Measurements from ENCODE around the gene RAPSN.

DNA sequence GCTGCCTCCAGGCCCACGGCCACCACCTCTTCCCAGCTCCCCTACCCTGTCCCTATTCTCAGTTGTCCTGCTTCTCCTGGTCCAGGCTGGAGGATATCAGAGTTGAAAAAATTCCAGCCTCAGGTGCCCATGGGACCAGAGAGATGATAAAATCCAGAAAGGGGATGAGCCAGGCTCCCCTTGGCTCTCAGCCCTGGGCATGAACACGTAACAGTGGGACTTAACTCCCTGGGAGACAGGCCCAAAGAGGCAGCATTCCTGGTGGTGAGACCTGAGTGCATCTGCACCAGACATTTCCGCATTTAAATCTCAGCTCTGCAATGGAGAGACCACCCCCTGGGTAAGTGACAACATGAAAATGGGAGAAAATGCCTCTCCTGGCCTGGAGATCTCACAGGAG, 50.9 kb downstream of the RAPSN start:
- TF ChIP-seq EZH2phosphoT487 (IDR thresholded peaks at IDR 0.05) (no peak), EZH2 (IDR thresholded peaks at IDR 0.05) (no peak)
- TF ChIP-seq, protein P1, sequence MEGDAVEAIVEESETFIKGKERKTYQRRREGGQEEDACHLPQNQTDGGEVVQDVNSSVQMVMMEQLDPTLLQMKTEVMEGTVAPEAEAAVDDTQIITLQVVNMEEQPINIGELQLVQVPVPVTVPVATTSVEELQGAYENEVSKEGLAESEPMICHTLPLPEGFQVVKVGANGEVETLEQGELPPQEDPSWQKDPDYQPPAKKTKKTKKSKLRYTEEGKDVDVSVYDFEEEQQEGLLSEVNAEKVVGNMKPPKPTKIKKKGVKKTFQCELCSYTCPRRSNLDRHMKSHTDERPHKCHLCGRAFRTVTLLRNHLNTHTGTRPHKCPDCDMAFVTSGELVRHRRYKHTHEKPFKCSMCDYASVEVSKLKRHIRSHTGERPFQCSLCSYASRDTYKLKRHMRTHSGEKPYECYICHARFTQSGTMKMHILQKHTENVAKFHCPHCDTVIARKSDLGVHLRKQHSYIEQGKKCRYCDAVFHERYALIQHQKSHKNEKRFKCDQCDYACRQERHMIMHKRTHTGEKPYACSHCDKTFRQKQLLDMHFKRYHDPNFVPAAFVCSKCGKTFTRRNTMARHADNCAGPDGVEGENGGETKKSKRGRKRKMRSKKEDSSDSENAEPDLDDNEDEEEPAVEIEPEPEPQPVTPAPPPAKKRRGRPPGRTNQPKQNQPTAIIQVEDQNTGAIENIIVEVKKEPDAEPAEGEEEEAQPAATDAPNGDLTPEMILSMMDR (IDR thresholded peaks at IDR 0.05), result no peak

All from neural progenitor cell (in vitro differentiated cells).